Neural crest cell (in vitro differentiated cells): ENCODE results near the gene CPSF7. TPM values are rescaled to one million over a fixed set of nuclear protein-coding genes. Genes with fewer than 3 reads are reported as not detected.

Source experiments
- DNase-seq: peaks from one replicate; pipeline ENCODE4 v3.0.0; 2021; ENCODE audit warnings: low read depth, mixed read lengths, low spot score
- H3K27ac Mint-ChIP-seq: one replicate; pipeline ENCODE4 v1.8.0; 2021; ENCODE audit warnings: mild to moderate bottlenecking, mixed read lengths; ENCODE audit not compliant: unreplicated experiment
- H3K27me3 Mint-ChIP-seq: 2 replicates; pipeline ENCODE4 v1.8.0; 2021; ENCODE audit warnings: low read depth, mild to moderate bottlenecking, mixed read lengths
- H3K36me3 Mint-ChIP-seq: 2 replicates; pipeline ENCODE4 v1.8.0; 2021; ENCODE audit warnings: low read depth, mild to moderate bottlenecking, mixed read lengths
- H3K4me1 Mint-ChIP-seq: 2 replicates; pipeline ENCODE4 v1.8.0; 2021; ENCODE audit warnings: mixed read lengths
- H3K4me3 Mint-ChIP-seq: one replicate; pipeline ENCODE4 v1.8.0; 2021; ENCODE audit warnings: mild to moderate bottlenecking, mixed read lengths
- H3K9me3 Mint-ChIP-seq: 2 replicates; pipeline ENCODE4 v1.8.0; 2021; ENCODE audit warnings: mixed read lengths
- total RNA-seq: library from RNA; stranded (reverse); gene quantifications from 2 replicates; pipeline ENCODE4 v1.2.1, GENCODE V29; 2021
- TF ChIP-seq, protein P1 (sequence below): fragments of 200-600 bp; sonication (generic); conservative IDR thresholded peaks from 2 replicates; pipeline ENCODE4 v1.5.0; 2021; ENCODE audit warnings: antibody characterized with exemption, mild to moderate bottlenecking

CPSF7 gene
- total RNA-seq, 1 donor from 2014 or later = 144 TPM

DNA sequence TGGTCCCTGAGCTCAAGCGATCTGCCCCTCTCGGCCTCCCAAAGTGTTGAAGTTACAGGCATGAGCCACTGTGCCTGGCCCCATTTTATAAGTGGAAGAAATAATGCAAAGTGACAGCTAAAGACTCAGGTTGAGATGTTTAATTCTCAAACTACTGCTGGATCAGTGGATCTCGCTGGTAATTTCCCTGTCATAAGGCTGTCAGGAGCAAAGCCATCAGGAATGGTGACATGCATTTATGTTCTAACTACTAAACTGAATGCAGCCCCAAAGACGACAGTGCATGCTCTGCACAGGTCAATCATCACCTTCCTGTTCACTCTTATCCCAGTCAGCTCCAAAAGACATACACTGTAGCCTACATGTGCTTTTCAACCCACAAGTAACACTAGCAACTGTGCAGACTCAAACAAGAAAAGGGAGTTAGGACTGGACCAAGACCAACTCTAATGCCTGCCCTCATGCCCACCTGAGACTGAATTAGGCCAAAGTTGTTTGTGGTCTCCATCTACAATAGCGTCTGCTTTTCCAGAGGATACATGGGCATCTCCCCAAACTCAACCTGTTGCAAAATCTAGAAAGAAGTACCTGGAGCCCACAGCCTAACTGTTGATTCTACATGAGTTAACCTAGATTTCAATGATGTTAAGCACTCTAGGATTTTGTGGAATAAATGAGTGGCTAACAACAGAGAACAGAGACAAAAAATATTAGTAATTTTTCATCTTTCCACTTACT is 22.6 kb downstream of the CPSF7 start:
- no peaks in the 10 kb centered on the region for H3K4me1 Mint-ChIP-seq
- TF ChIP-seq, protein P1, sequence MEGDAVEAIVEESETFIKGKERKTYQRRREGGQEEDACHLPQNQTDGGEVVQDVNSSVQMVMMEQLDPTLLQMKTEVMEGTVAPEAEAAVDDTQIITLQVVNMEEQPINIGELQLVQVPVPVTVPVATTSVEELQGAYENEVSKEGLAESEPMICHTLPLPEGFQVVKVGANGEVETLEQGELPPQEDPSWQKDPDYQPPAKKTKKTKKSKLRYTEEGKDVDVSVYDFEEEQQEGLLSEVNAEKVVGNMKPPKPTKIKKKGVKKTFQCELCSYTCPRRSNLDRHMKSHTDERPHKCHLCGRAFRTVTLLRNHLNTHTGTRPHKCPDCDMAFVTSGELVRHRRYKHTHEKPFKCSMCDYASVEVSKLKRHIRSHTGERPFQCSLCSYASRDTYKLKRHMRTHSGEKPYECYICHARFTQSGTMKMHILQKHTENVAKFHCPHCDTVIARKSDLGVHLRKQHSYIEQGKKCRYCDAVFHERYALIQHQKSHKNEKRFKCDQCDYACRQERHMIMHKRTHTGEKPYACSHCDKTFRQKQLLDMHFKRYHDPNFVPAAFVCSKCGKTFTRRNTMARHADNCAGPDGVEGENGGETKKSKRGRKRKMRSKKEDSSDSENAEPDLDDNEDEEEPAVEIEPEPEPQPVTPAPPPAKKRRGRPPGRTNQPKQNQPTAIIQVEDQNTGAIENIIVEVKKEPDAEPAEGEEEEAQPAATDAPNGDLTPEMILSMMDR = no peak
- no peaks in the 10 kb centered on the region for H3K27me3 Mint-ChIP-seq
- no peak overlapping the region for H3K4me3 Mint-ChIP-seq
- no peak overlapping the region for H3K27ac Mint-ChIP-seq
- peaks cover 26% of the 10 kb centered on the region for H3K36me3 Mint-ChIP-seq
- no peak for DNase-seq
- no peaks in the 10 kb centered on the region for H3K9me3 Mint-ChIP-seq

DNA sequence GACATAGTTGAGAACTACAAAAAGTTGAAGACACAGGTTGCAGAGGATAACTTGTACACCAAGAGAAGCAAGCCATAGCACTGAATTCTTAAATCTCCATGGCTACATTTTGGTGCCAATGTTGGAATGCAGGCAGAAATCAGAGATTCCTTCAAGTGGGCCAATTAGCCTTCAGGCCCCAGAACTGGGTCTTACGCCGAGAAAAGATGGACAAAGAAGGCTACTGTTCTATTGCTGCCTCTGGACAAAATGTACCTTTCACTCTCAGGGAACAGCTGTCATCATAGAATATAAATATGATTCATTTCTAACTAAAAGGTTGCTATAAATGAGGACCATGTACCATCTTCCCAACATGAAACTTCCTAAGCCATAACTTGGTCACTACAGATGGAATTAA is 23.7 kb downstream of the CPSF7 start:
- Mint-ChIP-seq H3K36me3 (peaks cover 17% of the 10 kb centered on the region), H3K9me3 (no peaks in the 10 kb centered on the region), H3K4me3 (no peak overlapping the region), H3K27me3 (no peaks in the 10 kb centered on the region), H3K4me1 (no peaks in the 10 kb centered on the region), H3K27ac (no peak overlapping the region)
- no peak for DNase-seq
- TF ChIP-seq, protein P1 = no peak

DNA sequence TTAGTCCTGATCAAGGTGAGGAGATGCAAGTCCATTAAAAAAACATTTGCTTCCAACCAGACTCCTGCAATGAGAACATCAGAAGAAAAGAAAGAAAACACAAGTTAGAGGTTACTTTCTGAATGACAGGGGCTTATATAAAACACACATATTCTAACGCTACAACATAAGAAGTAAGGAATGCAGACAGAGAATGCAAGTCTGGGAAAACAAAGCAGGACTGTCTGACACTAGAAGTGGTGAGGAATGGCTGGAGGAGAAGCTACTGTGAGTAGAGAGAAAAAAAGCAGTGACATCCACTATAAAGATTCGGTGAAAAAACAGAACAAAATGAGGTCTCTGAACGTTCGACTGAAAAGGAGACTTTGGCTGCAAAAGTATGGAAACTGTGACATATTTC is 25.1 kb downstream of the CPSF7 start:
- Mint-ChIP-seq H3K36me3 (peaks cover 13% of the 10 kb centered on the region), H3K9me3 (no peaks in the 10 kb centered on the region), H3K4me1 (no peaks in the 10 kb centered on the region), H3K27ac (no peak overlapping the region), H3K27me3 (no peaks in the 10 kb centered on the region), H3K4me3 (no peak overlapping the region)
- no peak for DNase-seq
- TF ChIP-seq, protein P1 = no peak

DNA sequence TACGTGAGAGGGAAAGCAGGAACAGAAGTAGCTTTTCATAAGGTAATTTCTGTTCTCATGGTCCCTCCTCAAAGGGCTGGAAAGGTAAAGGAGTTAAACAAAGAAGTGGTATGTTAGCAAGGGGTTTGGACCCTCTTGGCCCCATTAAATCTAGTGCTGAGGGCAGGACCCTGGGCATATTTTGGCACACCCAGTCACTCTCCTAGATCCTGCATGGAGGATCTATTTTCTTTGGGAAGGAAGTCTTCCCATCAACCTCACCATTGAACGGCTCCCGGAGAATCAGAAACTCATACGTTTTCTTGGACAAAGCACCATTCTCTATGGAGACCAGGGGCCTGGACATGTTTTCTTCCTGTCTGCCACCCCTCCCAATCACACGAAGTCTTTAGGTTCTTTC is 25.7 kb downstream of the CPSF7 start:
- Mint-ChIP-seq H3K36me3 (peaks cover 13% of the 10 kb centered on the region), H3K4me3 (no peak overlapping the region), H3K4me1 (no peaks in the 10 kb centered on the region), H3K27me3 (no peaks in the 10 kb centered on the region), H3K9me3 (no peaks in the 10 kb centered on the region), H3K27ac (no peak overlapping the region)
- TF ChIP-seq, protein P1 = no peak
- no peak for DNase-seq

DNA sequence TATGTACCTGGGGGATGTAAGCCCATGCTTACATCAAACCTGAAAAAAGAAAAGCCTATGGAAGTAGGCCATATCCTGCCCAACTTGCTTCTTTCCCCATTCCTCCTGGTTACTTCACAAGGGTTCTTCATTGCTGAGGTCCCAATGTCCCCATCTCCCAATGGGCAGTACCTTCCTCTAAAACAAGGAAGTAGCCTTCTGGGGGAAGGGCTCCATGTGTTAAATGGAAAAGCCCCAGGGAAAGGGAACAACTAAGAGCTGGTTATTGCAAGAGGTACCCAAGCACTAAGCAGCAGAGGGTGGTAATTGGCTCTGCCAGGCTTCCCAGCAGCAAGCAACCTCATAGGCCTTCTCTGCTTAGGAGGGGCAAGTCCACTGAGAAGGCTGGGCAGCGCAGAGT is 26.1 kb downstream of the CPSF7 start:
- DNase-seq = no peak
- Mint-ChIP-seq H3K27me3 (no peaks in the 10 kb centered on the region), H3K36me3 (peaks cover 12% of the 10 kb centered on the region), H3K4me3 (no peak overlapping the region), H3K4me1 (no peaks in the 10 kb centered on the region), H3K27ac (no peak overlapping the region), H3K9me3 (no peaks in the 10 kb centered on the region)
- TF ChIP-seq, protein P1 = no peak
